T-helper 2 cell treated with Interferon-gamma antibody and Interleukin-4, amounts not matched to agents 100 ng/mL and 5 ng/mL, for 36 hours (primary cell): ENCODE results near the gene RAPGEF6. TPM values are rescaled to one million over a fixed set of nuclear protein-coding genes. Genes with fewer than 3 reads are reported as not detected.
"Not testable (repeated sequence)": the region's sequence is repeated elsewhere in the genome, so short reads cannot be mapped to it uniquely, and the experiment has no call there.

Experiments used
- intact Hi-C: fragments of 100-400 bp; cut with micrococcal nuclease; formaldehyde crosslinking; loops from one replicate; pipeline ENCODE4 v1.15.1; 2023
- total RNA-seq: library from RNA; stranded (reverse); gene quantifications from 2 replicates; pipeline ENCODE4 v1.2.3, GENCODE V29; 2022

Gene RAPGEF6
- total RNA-seq, 1 donor from 2014 or later, result 41.6 TPM

GRCh38 chr5:131609774-131610173, 25.3 kb downstream of the RAPGEF6 start:
- intact Hi-C loops, result no loop called here

GRCh38 chr5:131608597-131608996, 26.4 kb downstream of the RAPGEF6 start:
- intact Hi-C loops, result no loop called here

- intact Hi-C loops, result no loop called here
Observed at GRCh38 chr5:131607903-131608540, 27.0 kb downstream of the RAPGEF6 start.

- intact Hi-C loops, result no loop called here
Observed at GRCh38 chr5:131607418-131607817, 27.6 kb downstream of the RAPGEF6 start.

- intact Hi-C loops, result no loop called here
Observed at GRCh38 chr5:131605086-131605485, 29.9 kb downstream of the RAPGEF6 start.

- intact Hi-C loops, result loop anchor here (1.0 to 5.0 kb wide), 3 partner anchors 40 to 201 kb away; partner anchors contain the start of genes FNIP1 and RAPGEF6
Observed at GRCh38 chr5:131595088-131596033, 39.7 kb downstream of the RAPGEF6 start.

GRCh38 chr5:131593921-131594320, 41.1 kb downstream of the RAPGEF6 start:
- intact Hi-C loops, result loop anchor here (2.0 kb wide), 1 partner anchor 203 kb away; the partner anchor contains the start of gene FNIP1

GRCh38 chr5:131593436-131593835, 41.6 kb downstream of the RAPGEF6 start:
- intact Hi-C loops, result not testable (repeated sequence)

- intact Hi-C loops, result loop anchor here (1.0 to 2.0 kb wide), 3 partner anchors 75 to 474 kb away; no protein-coding TSS in a partner anchor
Observed at GRCh38 chr5:131589510-131590348, 45.3 kb downstream of the RAPGEF6 start.

- intact Hi-C loops, result no loop called here
Observed at GRCh38 chr5:131587541-131587940, 47.5 kb downstream of the RAPGEF6 start.

- intact Hi-C loops, result no loop called here
Observed at GRCh38 chr5:131581702-131582101, 53.3 kb downstream of the RAPGEF6 start.

GRCh38 chr5:131579917-131580671, 54.9 kb downstream of the RAPGEF6 start:
- intact Hi-C loops, result no loop called here

GRCh38 chr5:131575660-131576227, 59.3 kb downstream of the RAPGEF6 start:
- intact Hi-C loops, result no loop called here

- intact Hi-C loops, result no loop called here
Observed at GRCh38 chr5:131571669-131572168, 63.3 kb downstream of the RAPGEF6 start.

GRCh38 chr5:131570757-131571156, 64.3 kb downstream of the RAPGEF6 start:
- intact Hi-C loops, result no loop called here

- intact Hi-C loops, result no loop called here
Observed at GRCh38 chr5:131564229-131564652, 70.8 kb downstream of the RAPGEF6 start.

GRCh38 chr5:131563434-131564228, 71.4 kb downstream of the RAPGEF6 start:
- intact Hi-C loops, result no loop called here

GRCh38 chr5:131550606-131551005, 84.4 kb downstream of the RAPGEF6 start:
- intact Hi-C loops, result no loop called here

GRCh38 chr5:131548176-131548575, 86.9 kb downstream of the RAPGEF6 start:
- intact Hi-C loops, result loop anchor here (1.0 kb wide), 2 partner anchors 16 to 34 kb away; no protein-coding TSS in a partner anchor
